GM12878 (cell line): Measurements from ENCODE around the gene PTPRD. TPM values are rescaled to one million over a fixed set of nuclear protein-coding genes. Genes with fewer than 3 reads are reported as not detected.

ENCODE experiments used
- ATAC-seq: fragments of 200-7000 bp; cut with Tn5 transposase; 3 replicates; pipeline ENCODE4 v1.9.1; 2020; ENCODE audit warnings: mild to moderate bottlenecking, moderate library complexity
- BruUV-seq: library from RNA; stranded (reverse); fragments of 400-500 nt; replicated peaks from 2 replicates; lab custom pipeline; 2021; lab: Mats Ljungman, UMichigan
- CTCF ChIA-PET: fragments of 300-600 bp; sonication (Branson Sonifier 250); formaldehyde crosslinking; extraction: SDS; loops from one replicate; lab custom pipeline; 2021; ENCODE audit warnings: inconsistent platforms; lab: Yijun Ruan, JAX
- POLR2A ChIA-PET: fragments of 350-600 bp; formaldehyde crosslinking; extraction: SDS; loops from one replicate; lab custom pipeline; 2021; ENCODE audit warnings: inconsistent platforms; lab: Charles Lee
- RAD21 ChIA-PET: fragments of 300-600 bp; sonication (Branson Sonifier 250); formaldehyde crosslinking; loops from one replicate; lab custom pipeline; 2023; ENCODE audit warnings: antibody characterized with exemption; ENCODE audit not compliant: unreplicated experiment; lab: Charles Lee
- SMC1A ChIA-PET: fragments of 300-600 bp; sonication (Branson Sonifier 250); formaldehyde crosslinking; loops from one replicate; lab custom pipeline; 2023; ENCODE audit not compliant: unreplicated experiment, uncharacterized antibody; lab: Charles Lee
- DNase-seq: peaks from one replicate; pipeline ENCODE4 v3.0.0-alpha.2; 2011; ENCODE audit warnings: low read depth, low spot score
- FAIRE-seq: peaks from 3 replicates; lab custom pipeline; 2011; peaks lifted over from hg19 to GRCh38; lab: Jason Lieb, UNC
- H2AFZ ChIP-seq: 2 replicates; pipeline ENCODE4 v1.6.0; 2011; ENCODE audit warnings: low read depth, low read length, control low read depth; ENCODE audit not compliant: control insufficient read depth
- H3K27ac ChIP-seq: 2 replicates; pipeline ENCODE4 v1.5.1; 2011; ENCODE audit warnings: control low read depth; ENCODE audit not compliant: control insufficient read depth, insufficient read depth
- H3K27me3 ChIP-seq, 2 experiments: replicated peaks in 1 of 2; 2 replicates each; pipeline versions ENCODE4 v1.6.0 to v1.6.1; 2011; ENCODE audit warnings: low read length in 1 of 2; ENCODE audit not compliant: control insufficient read depth in 2 of 2, insufficient read depth in 2 of 2
- H3K36me3 ChIP-seq, 2 experiments: 2 replicates each; pipeline ENCODE4 v1.5.1; 2011; ENCODE audit warnings: low read length in 1 of 2; ENCODE audit not compliant: control insufficient read depth in 2 of 2, insufficient read depth in 2 of 2
- H3K4me1 ChIP-seq: 2 replicates; pipeline ENCODE4 v1.6.1; 2011; ENCODE audit warnings: mild to moderate bottlenecking, low read length, moderate library complexity, mixed read lengths; ENCODE audit not compliant: control insufficient read depth, insufficient read depth
- H3K4me2 ChIP-seq: 2 replicates; pipeline ENCODE4 v1.6.0; 2011; ENCODE audit warnings: control low read depth; ENCODE audit not compliant: control insufficient read depth, insufficient read depth
- H3K4me3 ChIP-seq: fragments of 200-600 bp; sonication (generic); 2 replicates; pipeline ENCODE4 v1.5.1; 2016
- H3K79me2 ChIP-seq: 2 replicates; pipeline ENCODE4 v1.6.0; 2011; ENCODE audit warnings: low read length; ENCODE audit not compliant: control insufficient read depth, insufficient read depth
- H3K9ac ChIP-seq: 2 replicates; pipeline ENCODE4 v1.8.0; 2011; ENCODE audit warnings: low read length, control low read depth, mixed read lengths; ENCODE audit not compliant: control insufficient read depth, insufficient read depth
- H3K9me3 ChIP-seq: replicated peaks from 3 replicates; pipeline ENCODE4 v1.5.1; 2011; ENCODE audit warnings: mild to moderate bottlenecking, low read length; ENCODE audit not compliant: control insufficient read depth, insufficient read depth
- H4K20me1 ChIP-seq: 2 replicates; pipeline ENCODE4 v1.6.0; 2011; ENCODE audit not compliant: control insufficient read depth, insufficient read depth
- BACH1 ChIP-seq: fragments of 450-650 bp; IDR thresholded peaks from 2 replicates; pipeline ENCODE4 v1.6.1; 2017; ENCODE audit warnings: mild to moderate bottlenecking, borderline replicate concordance
- BCL11A ChIP-seq: IDR thresholded peaks from 2 replicates; pipeline ENCODE4 v1.6.1; 2011; ENCODE audit warnings: low read depth, low read length
- E4F1 ChIP-seq: fragments of 450-650 bp; IDR thresholded peaks from 2 replicates; pipeline ENCODE4 v1.6.1; 2018; ENCODE audit warnings: borderline replicate concordance, mild to moderate bottlenecking; ENCODE audit not compliant: partially characterized antibody
- FOXM1 ChIP-seq: IDR thresholded peaks from 2 replicates; pipeline ENCODE4 v1.6.1; 2012; ENCODE audit warnings: low read depth, mild to moderate bottlenecking, inconsistent platforms, low read length, moderate library complexity
- HDAC2 ChIP-seq: fragments of 200-600 bp; sonication (generic); IDR thresholded peaks from 2 replicates; pipeline ENCODE4 v1.6.1; 2017
- MXI1 ChIP-seq: fragments of 150-350 bp; IDR thresholded peaks from 2 replicates; pipeline ENCODE4 v1.6.1; 2011; ENCODE audit warnings: low read depth, mild to moderate bottlenecking, inconsistent platforms, low read length, improper control_type of control experiment
- NBN ChIP-seq: fragments of 450-650 bp; IDR thresholded peaks from 2 replicates; pipeline ENCODE4 v1.6.1; 2016
- SMAD5 ChIP-seq: IDR thresholded peaks from 2 replicates; pipeline ENCODE4 v1.6.1; 2016; ENCODE audit warnings: antibody characterized with exemption, low read depth
- SRF ChIP-seq, 2 experiments: IDR thresholded peaks; 2 replicates each; pipeline ENCODE4 v1.6.1; 2011; ENCODE audit warnings: low read depth in 2 of 2, low read length in 2 of 2, mild to moderate bottlenecking in 1 of 2, moderate library complexity in 1 of 2
- STAT3 ChIP-seq: IDR thresholded peaks from 2 replicates; pipeline ENCODE4 v1.6.1; 2011; ENCODE audit warnings: low read depth, low read length, improper control_type of control experiment
- TARDBP ChIP-seq: IDR thresholded peaks from 2 replicates; pipeline ENCODE4 v1.6.1; 2016; ENCODE audit warnings: borderline replicate concordance
- ZNF207 ChIP-seq: fragments of 450-650 bp; IDR thresholded peaks from 2 replicates; pipeline ENCODE4 v1.6.1; 2014; ENCODE audit warnings: antibody characterized with exemption, mild to moderate bottlenecking, borderline replicate concordance
- ZNF24 ChIP-seq: fragments of 450-650 bp; IDR thresholded peaks from 2 replicates; pipeline ENCODE4 v1.6.1; 2017; ENCODE audit warnings: antibody characterized with exemption, mild to moderate bottlenecking
- ZSCAN29 ChIP-seq: fragments of 450-650 bp; IDR thresholded peaks from 2 replicates; pipeline ENCODE4 v1.6.1; 2017; ENCODE audit warnings: mild to moderate bottlenecking, moderate library complexity
- WGBS: methylation state at CpG from one replicate; pipeline ENCODE4 v1.1.6; 2016; ENCODE audit warnings: low lambda C conversion rate; ENCODE audit not compliant: insufficient replicate concordance, insufficient coverage; ENCODE audit errors: missing lambda C conversion rate; 5-methylcytosine and 5-hydroxymethylcytosine counted together
- in situ Hi-C: fragments of 300-500 bp; cut with MboI; formaldehyde crosslinking; loops from 9 replicates; pipeline ENCODE4 v1.14.3; 2018; ENCODE audit warnings: mixed read lengths
- intact Hi-C: fragments of 100-400 bp; cut with micrococcal nuclease; formaldehyde crosslinking; loops from one replicate; pipeline ENCODE4 v1.14.2; 2022; ENCODE audit not compliant: unreplicated experiment
- polyA plus RNA-seq, 11 experiments: library from polyadenylated mRNA; depleted of rRNA in 4 of 11; unstranded in 6 of 11; stranded (reverse) in 5 of 11; fragments of >200 nt; fragmentation: Nextera tagmentation in 4 of 11; fragmentation: Illumina TruSeq in 1 of 11; extraction: Ambion mirVana in 4 of 11; extraction: Trizol in 1 of 11; gene quantifications; 1 replicate in 1 of 11; 2 replicates in 10 of 11; pipeline versions ENCODE4 v1.2.1 to v1.2.3, GENCODE V29; 2011 to 2016; ENCODE audit warnings: inconsistent platforms in 2 of 11, missing spikeins in 2 of 11, low read depth in 1 of 11
- total RNA-seq, 4 experiments: library from RNA; depleted of rRNA in 3 of 4; stranded (reverse); fragments of >200 nt in 3 of 4; fragmentation: Illumina TruSeq in 1 of 4; extraction: Trizol in 1 of 4; gene quantifications; 2 replicates each; pipeline versions ENCODE4 v1.2.1 to v1.2.3, GENCODE V29; 2013 to 2021
- TF ChIP-seq, protein P1 (sequence below): fragments of 450-650 bp; IDR thresholded peaks from 2 replicates; pipeline ENCODE4 v1.6.1; 2017; ENCODE audit warnings: mild to moderate bottlenecking
- TF ChIP-seq, protein P2 (sequence below): IDR thresholded peaks from 2 replicates; pipeline ENCODE4 v1.6.1; 2012; ENCODE audit warnings: low read depth, low read length, improper control_type of control experiment

Gene PTPRD
- total and polyA plus RNA-seq, 10 of the 15 experiments (the other 5 are each of a cell fraction or from before 2014, with no cell fraction given): under 0.01 to 0.05 (median 0.01) TPM; not detected in 7

DNA sequence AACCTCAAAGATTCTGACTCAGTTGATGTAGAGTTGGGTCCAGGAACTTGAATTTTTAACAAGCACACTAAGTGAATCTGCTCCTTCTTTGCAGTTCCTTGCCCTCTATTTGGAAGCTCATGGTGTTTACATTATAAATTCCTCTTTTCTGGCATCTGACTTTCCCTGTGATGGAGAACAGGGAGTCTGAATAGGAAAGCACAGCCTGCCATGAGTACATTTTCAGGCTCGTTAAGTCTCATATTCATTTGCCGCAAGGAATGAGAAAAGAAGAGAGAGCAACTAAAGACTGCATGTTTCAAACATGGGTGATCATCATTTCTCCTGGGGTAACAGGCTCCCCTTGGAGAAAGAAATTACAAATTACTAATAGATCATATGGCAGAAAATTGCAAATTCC lies 2345.2 kb downstream of the PTPRD start:
- RAD21 ChIA-PET: no interaction called here
- H3K27me3 ChIP-seq: no peaks in the 10 kb centered on the region
- H3K4me3 ChIP-seq: no peak overlapping the region
- TF ChIP-seq ZSCAN29: no peak
- TF ChIP-seq NBN: no peak
- TF ChIP-seq MXI1: no peak
- TF ChIP-seq, protein P1, sequence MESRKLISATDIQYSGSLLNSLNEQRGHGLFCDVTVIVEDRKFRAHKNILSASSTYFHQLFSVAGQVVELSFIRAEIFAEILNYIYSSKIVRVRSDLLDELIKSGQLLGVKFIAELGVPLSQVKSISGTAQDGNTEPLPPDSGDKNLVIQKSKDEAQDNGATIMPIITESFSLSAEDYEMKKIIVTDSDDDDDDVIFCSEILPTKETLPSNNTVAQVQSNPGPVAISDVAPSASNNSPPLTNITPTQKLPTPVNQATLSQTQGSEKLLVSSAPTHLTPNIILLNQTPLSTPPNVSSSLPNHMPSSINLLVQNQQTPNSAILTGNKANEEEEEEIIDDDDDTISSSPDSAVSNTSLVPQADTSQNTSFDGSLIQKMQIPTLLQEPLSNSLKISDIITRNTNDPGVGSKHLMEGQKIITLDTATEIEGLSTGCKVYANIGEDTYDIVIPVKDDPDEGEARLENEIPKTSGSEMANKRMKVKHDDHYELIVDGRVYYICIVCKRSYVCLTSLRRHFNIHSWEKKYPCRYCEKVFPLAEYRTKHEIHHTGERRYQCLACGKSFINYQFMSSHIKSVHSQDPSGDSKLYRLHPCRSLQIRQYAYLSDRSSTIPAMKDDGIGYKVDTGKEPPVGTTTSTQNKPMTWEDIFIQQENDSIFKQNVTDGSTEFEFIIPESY: no peak
- no peak for TF ChIP-seq E4F1
- TF ChIP-seq, protein P2, sequence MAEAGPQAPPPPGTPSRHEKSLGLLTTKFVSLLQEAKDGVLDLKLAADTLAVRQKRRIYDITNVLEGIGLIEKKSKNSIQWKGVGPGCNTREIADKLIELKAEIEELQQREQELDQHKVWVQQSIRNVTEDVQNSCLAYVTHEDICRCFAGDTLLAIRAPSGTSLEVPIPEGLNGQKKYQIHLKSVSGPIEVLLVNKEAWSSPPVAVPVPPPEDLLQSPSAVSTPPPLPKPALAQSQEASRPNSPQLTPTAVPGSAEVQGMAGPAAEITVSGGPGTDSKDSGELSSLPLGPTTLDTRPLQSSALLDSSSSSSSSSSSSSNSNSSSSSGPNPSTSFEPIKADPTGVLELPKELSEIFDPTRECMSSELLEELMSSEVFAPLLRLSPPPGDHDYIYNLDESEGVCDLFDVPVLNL: no peak
- TF ChIP-seq ZNF207: no peak
- no peak for TF ChIP-seq BCL11A
- no peak for TF ChIP-seq SRF (IDR thresholded peaks at IDR 0.05; ENCODE audit: low read depth in 2 of 2, low read length in 2 of 2)
- TF ChIP-seq BACH1: no peak
- TF ChIP-seq TARDBP: no peak
- no peak for TF ChIP-seq ZNF24
- no peak for TF ChIP-seq FOXM1
- TF ChIP-seq STAT3: no peak
- TF ChIP-seq HDAC2: no peak
- no peak for TF ChIP-seq SMAD5
- TF ChIP-seq, all 136 proteins: peak for 0
- Histone ChIP-seq H3K9me3 (no peaks in the 10 kb centered on the region), H3K9ac (no peak overlapping the region), H4K20me1 (no peaks in the 10 kb centered on the region), H2AFZ (no peak overlapping the region), H3K36me3 (no peaks in the 10 kb centered on the region), H3K4me1 (no peaks in the 10 kb centered on the region), H3K79me2 (no peaks in the 10 kb centered on the region), H3K4me2 (no peak overlapping the region), H3K27ac (no peak overlapping the region)
- DNase-seq: no peak
- in situ Hi-C loops (no loop called here), intact Hi-C loops (no loop called here)
- POLR2A ChIA-PET: interaction anchor here (0.6 kb wide), 1 partner anchor 838 kb away, joined by 3 read pairs; no protein-coding TSS in a partner anchor
- no peak for ATAC-seq
- CTCF ChIA-PET: no interaction called here
- FAIRE-seq: no peak
- 22% methylated on average over 2 of the region's 2 CpGs for WGBS
- SMC1A ChIA-PET: no interaction called here
- no TSS peak for BruUV-seq
